Glomerular visceral epithelial cell (primary cell): ENCODE data around the gene NDUFB3.
"Not testable (repeated sequence)": the region's sequence is repeated elsewhere in the genome, so short reads cannot be mapped to it uniquely, and the experiment has no call there.

Source experiments
- DNase-seq: peaks from one replicate; pipeline ENCODE4 v3.0.0-alpha.2; 2016; ENCODE audit errors: extremely low spot score

Gene NDUFB3

GRCh38 chr2:201071479-201072200 lies at the start of gene NDUFB3, which contains the start of gene HYCC2:
TSS of gene NDUFB3 (plus strand) at chr2:201072001. CDS start at chr2:201078883, 6,882 bp downstream.
TSS of gene HYCC2 (minus strand) at chr2:201071671. CDS start at chr2:201024009, 47,662 bp downstream.
- DNase-seq, result peak; percentile 96

GRCh38 chr2:201024518-201024917 lies 47.3 kb upstream of the NDUFB3 start:
- DNase-seq, result no peak

- not testable (repeated sequence) for DNase-seq
Observed at GRCh38 chr2:201034355-201034754, 37.4 kb upstream of the NDUFB3 start.

- DNase-seq, result not testable (repeated sequence)
Observed at GRCh38 chr2:201038361-201038760, 33.4 kb upstream of the NDUFB3 start.

GRCh38 chr2:201038855-201039254 lies 32.9 kb upstream of the NDUFB3 start:
- DNase-seq, result no peak

GRCh38 chr2:201040867-201041628 lies 30.8 kb upstream of the NDUFB3 start:
- DNase-seq, result no peak

- DNase-seq, result not testable (repeated sequence)
Observed at GRCh38 chr2:201042451-201042850, 29.4 kb upstream of the NDUFB3 start.

GRCh38 chr2:201043050-201043449 lies 28.8 kb upstream of the NDUFB3 start:
- DNase-seq, result not testable (repeated sequence)

GRCh38 chr2:201046881-201047280 lies 24.9 kb upstream of the NDUFB3 start:
- no peak for DNase-seq

- DNase-seq, result no peak
Observed at GRCh38 chr2:201049455-201049854, 22.3 kb upstream of the NDUFB3 start.

GRCh38 chr2:201057087-201057521 lies 14.7 kb upstream of the NDUFB3 start:
- DNase-seq, result no peak

GRCh38 chr2:201057715-201058248 lies 14.0 kb upstream of the NDUFB3 start:
- DNase-seq, result no peak

- DNase-seq, result no peak
Observed at GRCh38 chr2:201058914-201059313, 12.9 kb upstream of the NDUFB3 start.

GRCh38 chr2:201059961-201060755 lies 11.6 kb upstream of the NDUFB3 start:
- no peak for DNase-seq

GRCh38 chr2:201063516-201063915 lies 8.3 kb upstream of the NDUFB3 start:
- not testable (repeated sequence) for DNase-seq

GRCh38 chr2:201064797-201065329 lies 6.9 kb upstream of the NDUFB3 start:
- DNase-seq, result no peak

- peak; percentile 24 for DNase-seq
Observed at GRCh38 chr2:201070948-201071478, 788 bp upstream of the NDUFB3 start.

- DNase-seq, result no peak
Observed at GRCh38 chr2:201072201-201072530, 365 bp downstream of the NDUFB3 start.

- DNase-seq, result no peak
Observed at GRCh38 chr2:201073071-201073470, 1.3 kb downstream of the NDUFB3 start.

GRCh38 chr2:201074996-201075395 lies 3.2 kb downstream of the NDUFB3 start:
- no peak for DNase-seq

GRCh38 chr2:201084863-201085262 lies 13.1 kb downstream of the NDUFB3 start:
- DNase-seq, result no peak
